ENCODE measurements around the gene RANGAP1. TPM values are rescaled to one million over a fixed set of nuclear protein-coding genes. Genes with fewer than 3 reads are reported as not detected.

RANGAP1 gene
- total and polyA plus RNA-seq, 2 of the 13 experiments (the other 11 are each of a cell fraction or from before 2014, with no cell fraction given) = 51.8 to 83.9 TPM

GRCh38 chr22:41234815-41235695 lies 50.9 kb downstream of the RANGAP1 start (continued):
- TF ChIP-seq ZNF687 (CRISPR knock-in tag; IDR thresholded peaks at IDR 0.05) (peak; percentile 88), ZNF451 (CRISPR knock-in tag; IDR thresholded peaks at IDR 0.05) (0 out of 2 replicates have a peak, but pooled peaks have one; percentile 37), ZSCAN9 (CRISPR knock-in tag; IDR thresholded peaks at IDR 0.05; ENCODE audit: borderline replicate concordance) (no peak), ZNF33A (CRISPR knock-in tag; IDR thresholded peaks at IDR 0.05; ENCODE audit: borderline replicate concordance) (no peak), ZFY (CRISPR knock-in tag; IDR thresholded peaks at IDR 0.05) (peak; percentile 51), ZNF251 (CRISPR knock-in tag; IDR thresholded peaks at IDR 0.05) (no peak), ESRRA (CRISPR knock-in tag; IDR thresholded peaks at IDR 0.05; ENCODE audit: low read depth) (no peak), ZNF557 (CRISPR knock-in tag; IDR thresholded peaks at IDR 0.05) (no peak), ISL2 (CRISPR knock-in tag; IDR thresholded peaks at IDR 0.05) (peak; percentile 71), ZNF782 (CRISPR knock-in tag; IDR thresholded peaks at IDR 0.05; ENCODE audit: borderline replicate concordance) (no peak), ZFP90 (CRISPR knock-in tag; IDR thresholded peaks at IDR 0.05; ENCODE audit: borderline replicate concordance) (peak; percentile 68), THAP11 (CRISPR knock-in tag; IDR thresholded peaks at IDR 0.05) (peak; percentile 73), MAFK (conservative IDR thresholded peaks at IDR 0.05 in 1 of 2, IDR thresholded peaks at IDR 0.05 in 1 of 2; ENCODE audit: low read length in 2 of 2) (no peak), HOXA5 (CRISPR knock-in tag; IDR thresholded peaks at IDR 0.05) (peak; percentile 51; the same call in 1 of the 2 replicates), FOXA3 (CRISPR knock-in tag; IDR thresholded peaks at IDR 0.05) (peak; percentile 37; the same call in 1 of the 2 replicates), DNMT1 (CRISPR knock-in tag; IDR thresholded peaks at IDR 0.05) (no peak), RXRA (CRISPR knock-in tag; IDR thresholded peaks at IDR 0.05) (peak; percentile 92), ZNF580 (CRISPR knock-in tag; IDR thresholded peaks at IDR 0.05; ENCODE audit: borderline replicate concordance, low read depth) (no peak), HNRNPUL1 (IDR thresholded peaks at IDR 0.05; ENCODE audit: low read depth, low read length) (no peak), RFX5 (IDR thresholded peaks at IDR 0.05; ENCODE audit: low read depth, low read length) (no peak), ZBTB8A (CRISPR knock-in tag; IDR thresholded peaks at IDR 0.05; ENCODE audit: borderline replicate concordance, low read depth) (no peak), KDM5B (CRISPR knock-in tag; IDR thresholded peaks at IDR 0.05; ENCODE audit: borderline replicate concordance) (peak; percentile 40; the same call in 1 of the 2 replicates), KDM2A (CRISPR knock-in tag; IDR thresholded peaks at IDR 0.05; ENCODE audit: borderline replicate concordance, low read depth) (peak; percentile 46; the same call in 1 of the 2 replicates), HDAC2 (CRISPR knock-in tag; IDR thresholded peaks at IDR 0.05) (0 out of 2 replicates have a peak, but pooled peaks have one; percentile 12), TP53 (CRISPR knock-in tag; conservative IDR thresholded peaks at IDR 0.05) (peak; percentile 67; the same call in 1 of the 2 replicates), ZBTB21 (CRISPR knock-in tag; IDR thresholded peaks at IDR 0.05) (no peak), NFYC (CRISPR knock-in tag; IDR thresholded peaks at IDR 0.05) (no peak), CBX2 (IDR thresholded peaks at IDR 0.05; ENCODE audit: low read depth, low read length) (no peak), CBX2 (CRISPR knock-in tag; IDR thresholded peaks at IDR 0.05; ENCODE audit: low read depth) (no peak)
